Activated CD4-positive, alpha-beta T cell treated with anti-CD3 and anti-CD28 coated beads, Interleukin-2, Interleukin-4, amounts not matched to agents 100 ng/mL and 50 ng/mL, durations not matched to agents 16 hours and 8 hours (primary cell): ENCODE measurements around the gene FUT3.
"Not testable (repeated sequence)": the region's sequence is repeated elsewhere in the genome, so short reads cannot be mapped to it uniquely, and the experiment has no call there.

Experiments used
- DNase-seq: peaks from one replicate; pipeline ENCODE4 v3.0.0-alpha.2; 2020; ENCODE audit warnings: low spot score

Gene FUT3

DNA sequence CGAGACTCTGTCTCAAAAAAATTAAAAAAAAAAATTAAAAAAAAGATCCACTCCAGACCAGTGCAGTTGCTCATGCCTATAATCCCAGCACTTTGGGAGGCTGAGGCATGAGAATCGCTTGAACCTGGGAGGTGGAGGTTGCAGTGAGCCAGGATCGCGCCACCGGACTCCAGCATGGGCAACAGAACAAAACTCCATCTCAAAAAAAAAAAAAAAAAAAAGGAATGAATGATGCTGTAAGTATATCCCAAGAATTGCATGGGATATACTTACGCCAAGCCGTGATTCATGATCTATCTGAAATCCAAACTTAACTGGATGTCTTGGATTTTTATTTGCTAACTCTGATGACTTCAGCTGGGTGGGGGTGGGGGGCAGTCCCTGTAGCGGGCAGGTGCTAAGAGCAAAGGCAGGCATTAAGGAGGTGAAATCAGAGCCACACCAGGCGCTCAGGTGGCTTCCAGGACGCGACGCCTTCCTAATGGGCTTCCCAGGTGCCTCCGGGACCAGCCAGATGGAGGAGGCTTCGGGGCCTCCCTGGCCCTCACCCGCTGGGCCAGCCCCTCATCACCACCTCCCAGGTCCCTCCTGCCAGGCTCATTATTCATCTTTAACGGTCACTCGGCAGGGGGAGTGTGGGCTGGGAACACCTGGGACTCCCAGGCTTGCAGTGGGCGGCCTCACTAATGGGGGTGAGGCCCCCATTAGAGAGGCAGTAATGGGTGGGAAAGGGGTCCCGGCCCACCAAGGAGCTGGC is 30.5 kb upstream of the FUT3 start:
- DNase-seq = no peak

DNA sequence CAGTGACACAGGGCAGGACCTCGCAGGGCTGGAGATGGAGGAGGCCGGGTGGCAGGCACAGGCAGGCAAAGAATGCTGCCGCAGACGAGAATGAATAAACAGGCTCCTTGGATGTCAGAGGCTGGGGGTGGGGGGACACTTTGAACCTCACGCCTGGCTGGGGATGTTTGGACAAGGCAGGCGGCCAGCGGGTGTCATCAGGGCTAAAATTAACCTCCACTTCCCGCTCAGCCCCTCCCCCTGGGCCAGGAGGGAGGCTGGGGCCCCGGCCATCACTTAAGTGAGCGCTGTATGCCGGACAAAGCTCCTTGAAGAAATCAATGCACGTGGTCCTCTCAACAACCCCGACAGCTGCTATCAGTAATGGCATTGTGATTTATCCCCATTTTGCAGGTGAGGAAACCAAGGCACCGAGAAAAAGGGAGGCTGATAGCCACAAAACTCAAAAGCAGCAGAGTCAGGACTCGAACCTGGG is 29.4 kb upstream of the FUT3 start:
- no peak for DNase-seq

DNA sequence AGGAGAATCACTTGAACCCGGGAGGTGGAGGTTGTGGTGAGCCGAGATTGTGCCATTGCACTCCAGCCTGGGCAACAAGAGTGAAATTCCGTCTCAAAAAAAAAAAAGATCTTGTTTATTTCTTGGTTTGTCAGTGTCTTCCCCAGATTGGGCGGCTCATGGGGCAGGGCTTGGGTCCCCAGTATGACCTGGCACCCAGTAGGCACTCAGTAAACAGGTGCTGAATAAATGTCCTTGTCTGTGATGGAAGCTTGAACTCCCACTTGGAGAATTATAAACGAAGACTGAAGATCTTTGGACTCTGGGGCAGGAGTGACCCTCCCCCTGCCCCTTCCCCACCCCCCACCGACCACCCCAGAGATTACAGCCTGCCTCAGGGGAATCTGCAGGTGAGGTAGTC is 28.9 kb upstream of the FUT3 start:
- no peak for DNase-seq

DNA sequence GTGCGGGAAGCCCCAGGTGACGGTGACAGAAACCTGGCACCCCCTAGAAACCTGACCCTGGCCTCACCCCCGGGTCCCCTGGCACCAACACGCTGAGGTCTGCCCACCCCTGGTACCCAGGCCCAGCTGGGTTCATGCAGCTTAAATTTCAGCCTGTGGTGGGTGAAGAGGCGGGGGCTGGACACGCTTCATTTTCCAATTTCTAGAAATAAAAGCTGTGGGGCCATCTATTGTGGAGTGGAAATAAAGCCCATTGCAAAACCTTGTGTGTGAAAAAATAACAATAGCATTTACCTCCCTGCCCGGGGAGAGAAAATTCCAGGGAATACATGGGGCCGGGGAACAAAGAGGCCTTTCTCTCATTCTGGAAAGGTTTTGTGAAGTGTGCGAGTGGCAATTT is 26.6 kb upstream of the FUT3 start:
- DNase-seq = no peak

DNA sequence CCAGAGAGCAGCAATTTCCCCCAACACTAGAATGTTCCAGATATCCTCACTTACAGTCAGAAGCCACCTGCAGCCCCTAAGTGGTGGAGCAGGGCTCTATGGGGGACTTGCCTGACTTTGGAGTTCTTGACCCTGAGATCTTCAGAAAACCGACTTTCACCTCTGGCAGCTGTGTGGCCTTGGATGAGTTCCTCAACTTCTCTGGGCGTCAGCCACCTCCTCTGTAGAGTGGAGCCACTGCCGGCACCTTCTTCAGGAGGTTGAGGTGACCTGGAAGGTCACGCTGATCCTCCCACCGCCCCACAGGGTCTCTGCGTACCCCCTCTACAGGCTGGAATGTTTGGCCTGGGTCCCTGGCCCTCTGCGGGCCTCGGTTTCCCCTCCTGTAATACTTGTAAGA is 26.2 kb upstream of the FUT3 start:
- DNase-seq = no peak

DNA sequence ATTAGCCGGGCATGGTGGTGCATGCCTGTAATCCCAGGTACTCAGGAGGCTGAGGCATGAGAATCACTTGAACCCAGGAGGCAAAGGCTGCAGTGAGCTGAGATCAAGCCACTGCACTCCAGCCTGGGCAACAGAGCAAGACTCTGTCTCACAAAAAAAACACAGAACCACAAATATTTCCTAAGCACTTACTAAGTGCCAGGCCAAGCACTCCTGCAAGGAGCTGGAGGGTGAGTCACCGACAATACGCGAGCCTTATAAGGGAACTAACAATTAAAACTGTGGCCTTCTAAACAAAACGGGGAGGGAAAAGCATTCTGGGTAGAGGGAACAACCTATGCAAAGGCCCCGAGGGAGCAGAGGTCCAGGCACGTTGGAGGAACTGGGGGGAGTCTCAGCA is 23.2 kb upstream of the FUT3 start:
- DNase-seq = not testable (repeated sequence)

DNA sequence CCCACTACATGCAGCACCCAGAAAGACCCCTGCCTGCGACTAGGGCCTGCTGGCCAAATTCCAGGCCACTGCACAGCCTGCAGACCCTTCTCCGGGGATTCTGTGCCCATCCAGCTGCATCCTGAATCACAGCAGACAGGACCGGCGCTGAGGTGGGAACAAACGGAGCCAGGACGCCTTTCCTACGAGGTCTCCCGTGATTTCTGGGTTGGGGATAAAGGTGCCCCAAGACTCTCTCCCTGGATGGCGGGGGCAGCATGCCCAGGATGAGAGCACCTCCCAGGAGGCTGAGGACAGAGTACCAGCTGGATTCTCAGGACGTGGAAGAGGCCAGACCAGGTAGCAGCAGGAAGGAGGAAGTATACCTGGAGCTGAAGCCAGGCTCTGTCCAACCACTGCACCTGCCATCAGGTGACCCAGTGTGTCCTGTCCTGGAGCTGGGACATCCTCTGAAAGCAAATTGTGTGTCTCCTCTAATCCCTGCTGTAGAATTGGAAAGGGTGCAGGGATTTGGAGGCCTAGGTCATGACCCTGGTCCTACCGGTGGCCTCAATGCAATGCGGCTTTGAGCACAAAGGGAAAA is 22.5 kb upstream of the FUT3 start:
- no peak for DNase-seq

DNA sequence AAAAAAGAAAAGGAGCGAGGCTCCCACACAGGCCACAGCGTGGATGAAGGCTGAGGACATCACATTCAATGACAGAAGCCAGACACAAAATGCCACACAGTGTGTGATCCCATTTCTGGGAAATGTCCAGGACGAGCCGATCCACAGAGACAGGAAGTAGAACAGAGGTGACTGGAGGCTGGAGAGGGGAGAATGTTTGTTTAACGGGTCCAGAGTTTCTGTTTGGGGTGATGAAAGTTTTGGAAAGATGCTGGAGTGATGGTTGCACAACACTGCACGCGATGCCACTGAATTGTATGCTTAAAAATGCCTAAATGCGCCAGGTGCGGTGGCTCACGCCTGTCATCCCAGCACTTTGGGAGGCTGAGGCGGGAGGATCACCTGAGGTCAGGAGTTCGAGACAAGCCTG is 19.7 kb upstream of the FUT3 start:
- DNase-seq = no peak

DNA sequence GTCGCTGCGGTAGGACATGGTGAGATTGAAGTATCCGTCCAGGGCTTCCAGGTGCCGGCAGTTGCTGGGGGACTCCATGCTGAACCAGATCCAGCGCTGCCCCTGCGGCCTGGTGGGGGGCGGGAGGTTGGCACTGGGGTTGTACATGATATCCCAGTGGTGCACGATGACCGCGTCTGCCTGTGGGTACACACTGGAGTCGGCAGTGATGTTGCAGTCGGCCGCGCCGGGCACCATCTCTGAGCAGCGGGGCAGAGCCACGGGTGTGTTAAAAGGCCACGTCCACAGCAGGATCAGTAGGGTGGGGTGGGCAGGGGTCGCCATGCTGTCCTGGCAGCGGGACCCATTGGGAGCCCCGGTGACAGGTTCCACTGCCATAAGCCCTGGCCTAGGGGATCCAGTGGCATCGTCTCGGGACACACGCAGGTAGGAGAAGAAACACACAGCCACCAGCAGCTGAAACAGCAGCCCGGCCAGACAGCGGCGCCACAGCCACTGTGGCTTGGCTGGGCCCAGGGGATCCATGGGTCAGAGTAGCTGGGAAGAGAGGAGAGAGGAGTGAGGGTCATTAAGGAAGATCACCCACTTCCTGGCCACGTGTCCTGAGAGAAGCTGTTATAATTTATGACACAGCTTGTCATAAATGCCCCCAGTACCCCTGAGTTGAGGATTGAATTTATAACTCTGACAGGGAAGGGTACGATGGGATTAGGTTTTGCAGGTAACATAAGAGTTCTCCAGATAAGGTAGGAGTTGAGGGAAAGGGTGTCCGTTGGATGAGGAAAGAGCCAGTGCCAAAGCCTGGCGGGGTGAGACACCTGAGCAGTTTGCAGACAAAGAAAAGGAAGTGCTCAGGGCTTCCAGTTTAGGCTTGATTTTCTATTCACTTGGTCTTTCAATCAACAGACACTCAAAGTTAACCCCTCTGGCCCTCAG is 16.2 kb upstream of the FUT3 start:
- no peak for DNase-seq

DNA sequence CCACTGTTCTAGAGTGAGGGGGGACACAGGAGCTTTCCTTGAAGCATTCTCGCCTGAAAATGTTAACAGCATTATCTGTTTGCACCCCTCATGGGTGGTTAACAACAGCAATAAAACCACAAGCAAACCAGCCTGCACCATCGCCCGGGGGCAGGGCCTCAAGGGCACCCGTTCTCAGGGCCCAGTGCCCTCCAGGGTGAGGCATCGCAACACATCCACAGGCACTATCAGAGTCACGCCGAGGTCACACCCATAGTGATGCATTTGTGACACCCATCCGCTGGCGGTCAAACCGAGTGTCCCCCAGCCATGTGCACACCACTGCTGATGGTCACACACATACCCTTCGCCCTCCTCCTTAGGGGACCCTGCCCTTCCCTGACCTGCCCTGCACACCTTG is 14.5 kb upstream of the FUT3 start:
- no peak for DNase-seq

DNA sequence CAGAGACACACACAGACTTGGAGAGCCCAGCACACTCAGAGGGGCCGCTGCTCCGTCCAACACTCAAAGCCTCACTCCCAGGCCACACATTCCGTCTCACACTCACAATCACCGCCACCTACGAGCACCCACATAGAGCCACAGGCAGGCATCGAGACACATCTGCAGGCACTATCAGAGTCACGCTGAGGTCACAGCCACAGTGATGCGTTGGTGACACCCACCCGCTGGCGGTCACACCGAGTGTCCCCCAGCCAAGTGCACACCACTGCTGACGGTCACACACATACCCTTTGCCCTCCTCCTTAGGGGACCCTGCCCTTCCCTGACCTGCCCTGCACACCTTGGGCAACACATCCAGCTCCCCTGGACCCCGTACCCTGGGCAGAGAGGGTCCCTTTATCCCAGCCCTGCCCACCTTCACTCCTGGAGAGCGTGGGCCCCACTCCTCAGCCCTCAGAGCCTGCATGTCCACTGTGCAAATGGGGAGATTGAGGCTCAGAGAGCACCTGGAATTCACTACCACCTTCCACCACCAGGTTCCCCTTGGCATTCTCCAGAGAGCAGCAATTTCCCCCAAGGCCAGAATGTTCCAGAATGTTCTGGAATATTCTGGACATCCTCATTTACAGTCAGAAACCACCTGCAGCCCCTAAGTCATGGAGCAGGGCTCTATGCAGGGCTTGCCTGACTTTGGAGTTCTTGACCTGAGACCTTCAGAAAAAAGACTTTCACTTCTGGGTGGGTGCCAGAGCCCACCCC is 13.7 kb upstream of the FUT3 start:
- DNase-seq = no peak

DNA sequence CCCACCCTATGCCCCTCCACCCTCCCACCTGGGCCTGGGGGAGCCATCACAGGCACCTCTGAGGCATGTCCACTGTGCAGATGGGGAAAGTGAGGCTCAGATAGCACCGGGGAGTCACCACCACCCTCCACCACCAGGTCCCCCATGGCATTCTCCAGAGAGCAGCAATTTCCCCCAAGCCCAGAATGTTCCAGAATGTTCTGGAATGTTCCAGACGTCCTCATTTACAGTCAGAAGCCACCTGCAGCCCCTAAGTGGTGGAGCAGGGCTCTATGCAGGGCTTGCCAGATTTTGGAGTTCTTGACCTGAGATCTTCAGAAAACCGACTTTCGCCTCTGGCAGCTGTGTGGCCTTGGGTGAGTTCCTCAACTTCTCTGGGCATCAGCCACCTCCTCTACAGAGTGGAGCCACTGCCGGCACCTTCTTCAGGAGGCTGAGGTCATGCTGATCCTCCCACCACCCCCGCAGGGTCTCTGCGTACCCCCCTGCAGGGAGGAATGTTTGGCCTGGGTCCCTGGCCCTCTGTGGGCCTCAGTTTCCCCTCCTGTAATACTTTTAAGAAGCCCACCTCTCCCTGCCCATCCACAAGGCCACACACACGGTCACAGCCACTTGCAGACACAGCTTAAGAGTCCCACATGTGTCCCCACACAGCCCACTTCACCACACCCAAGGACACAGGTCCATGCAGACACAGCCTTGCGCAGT is 12.9 kb upstream of the FUT3 start:
- DNase-seq = no peak

DNA sequence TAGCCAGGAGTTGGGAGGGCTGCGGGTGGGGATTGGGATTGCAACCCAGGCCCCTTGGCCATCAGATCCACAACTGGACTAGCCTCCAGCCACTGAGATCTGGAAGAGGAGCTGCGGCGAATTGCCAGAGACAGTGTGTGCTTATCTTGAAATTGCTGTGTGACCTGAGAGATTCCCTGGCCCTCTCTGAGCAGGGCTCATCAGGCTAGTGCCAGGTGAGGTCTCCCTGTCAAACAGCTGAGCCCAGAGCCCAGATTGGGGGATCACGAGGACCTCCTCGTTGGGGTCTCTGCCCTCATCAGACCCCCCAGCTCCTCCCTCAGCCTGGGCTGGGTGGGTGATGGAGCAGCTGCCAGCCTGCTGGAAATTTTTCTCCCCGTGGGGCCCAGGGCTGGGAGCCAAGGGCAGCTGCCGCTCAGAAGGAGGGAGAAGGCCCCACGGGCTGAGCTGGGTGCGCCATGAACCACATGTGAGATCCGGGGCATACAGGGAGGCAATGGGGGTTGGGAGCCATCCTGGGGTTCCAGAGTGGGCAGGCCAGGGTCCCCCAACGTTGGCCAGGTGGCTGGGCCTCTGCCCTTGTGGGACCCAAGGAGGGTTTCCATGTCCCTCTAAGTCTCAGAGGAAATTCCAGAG is 11.9 kb upstream of the FUT3 start:
- no peak for DNase-seq

DNA sequence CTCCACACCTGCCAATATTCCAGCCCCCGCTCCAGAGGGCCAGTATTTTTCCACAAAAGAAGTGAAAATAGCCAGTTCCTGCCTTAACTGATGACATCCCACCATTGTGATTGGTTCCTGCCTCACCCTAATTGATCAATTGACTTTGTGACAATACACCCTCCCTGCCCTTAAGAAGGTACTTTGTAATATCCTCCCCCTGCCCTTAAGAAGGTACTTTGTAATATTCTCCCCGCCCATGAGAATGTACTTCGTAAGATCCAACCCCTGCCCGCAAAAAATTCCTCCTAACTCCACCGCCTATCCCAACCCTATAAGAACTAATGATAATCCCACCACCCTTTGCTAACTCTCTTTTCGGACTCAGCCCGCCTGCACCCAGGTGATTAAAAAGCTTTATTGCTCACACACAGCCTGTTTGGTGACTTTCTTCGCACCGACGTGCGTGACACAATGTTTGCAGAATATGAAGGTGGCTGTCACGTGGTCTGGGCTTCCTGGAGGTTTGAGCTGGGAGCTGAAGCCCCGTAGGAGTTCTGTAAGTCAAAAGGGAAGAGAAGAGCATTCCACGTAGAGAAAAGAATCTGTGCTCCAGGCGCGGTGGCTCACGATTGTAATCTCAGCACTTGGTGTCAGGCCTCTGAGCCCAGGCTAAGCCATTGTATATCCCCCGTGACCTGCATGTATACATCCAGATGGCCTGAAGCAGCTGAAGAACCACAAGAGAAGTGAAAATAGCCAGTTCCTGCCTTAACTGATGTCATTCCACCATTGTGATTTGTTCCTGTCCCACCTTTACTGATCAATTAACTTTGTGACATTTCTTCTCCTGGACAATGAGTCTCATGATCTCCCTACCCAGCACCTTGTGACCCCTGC is 6.2 kb upstream of the FUT3 start:
- DNase-seq = no peak

DNA sequence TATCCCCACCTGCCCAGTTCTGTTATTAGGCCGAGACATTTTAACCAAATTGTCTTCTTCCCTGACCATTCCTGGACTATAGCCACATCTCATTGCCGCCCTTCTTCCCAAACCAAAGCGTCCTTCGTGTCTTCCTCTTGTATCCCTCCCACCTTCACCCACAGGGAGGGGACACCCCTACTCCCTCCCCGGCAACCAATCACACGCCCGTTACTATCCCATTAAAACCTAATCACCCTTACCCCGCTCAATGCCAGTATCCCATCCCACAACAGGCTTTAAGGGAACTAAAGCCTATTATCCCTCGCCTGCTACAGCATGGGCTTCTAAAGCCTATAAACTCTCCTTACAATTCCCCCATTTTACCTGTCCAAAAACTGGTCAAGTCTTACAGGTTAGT is 3.9 kb upstream of the FUT3 start:
- not testable (repeated sequence) for DNase-seq

DNA sequence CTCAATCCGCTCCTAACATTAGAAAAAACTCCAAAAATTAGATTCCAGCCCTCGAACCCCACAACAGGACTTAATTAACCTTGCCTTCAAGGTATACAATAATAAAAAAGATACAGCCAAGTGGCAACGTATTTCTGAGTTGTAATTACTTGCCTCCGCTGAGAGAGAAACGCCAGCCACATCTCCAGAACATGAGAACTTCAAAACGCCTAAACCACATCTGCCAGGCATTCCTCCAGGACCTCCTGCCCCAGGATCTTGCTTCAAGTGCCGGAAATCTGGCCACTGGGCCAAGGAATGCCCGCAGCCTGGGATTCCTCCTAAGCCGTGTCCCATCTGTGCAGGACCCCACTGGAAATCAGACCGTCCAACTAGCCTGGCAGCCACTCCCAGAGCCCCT is 2.9 kb upstream of the FUT3 start:
- DNase-seq = not testable (repeated sequence)

DNA sequence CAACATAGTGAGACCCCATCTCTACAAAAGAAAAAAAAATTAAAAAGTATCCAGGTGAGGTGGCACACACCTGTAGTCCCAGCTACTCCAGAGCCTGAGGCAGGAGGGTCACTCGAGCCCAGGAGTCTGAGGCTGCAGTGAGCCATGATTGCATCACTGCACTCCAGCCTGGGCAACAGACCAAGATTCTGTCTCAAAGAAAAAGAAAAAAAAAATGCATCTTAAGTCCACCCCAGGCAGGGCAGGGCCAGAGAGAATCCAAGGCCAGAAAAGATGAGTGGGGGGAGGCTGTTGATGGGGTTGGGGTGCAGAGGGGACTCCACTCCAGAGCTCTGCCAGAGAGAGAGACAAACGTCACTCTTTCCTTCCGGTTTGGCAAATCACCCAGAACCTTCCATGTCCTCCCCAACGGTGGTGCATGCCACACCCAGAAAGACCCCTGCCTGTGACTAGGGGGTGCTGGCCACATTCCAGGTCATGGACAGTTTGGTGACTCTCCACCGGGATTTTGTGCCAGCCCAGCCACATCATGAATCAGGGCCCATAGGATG is 431 bp downstream of the FUT3 start:
- DNase-seq = no peak

DNA sequence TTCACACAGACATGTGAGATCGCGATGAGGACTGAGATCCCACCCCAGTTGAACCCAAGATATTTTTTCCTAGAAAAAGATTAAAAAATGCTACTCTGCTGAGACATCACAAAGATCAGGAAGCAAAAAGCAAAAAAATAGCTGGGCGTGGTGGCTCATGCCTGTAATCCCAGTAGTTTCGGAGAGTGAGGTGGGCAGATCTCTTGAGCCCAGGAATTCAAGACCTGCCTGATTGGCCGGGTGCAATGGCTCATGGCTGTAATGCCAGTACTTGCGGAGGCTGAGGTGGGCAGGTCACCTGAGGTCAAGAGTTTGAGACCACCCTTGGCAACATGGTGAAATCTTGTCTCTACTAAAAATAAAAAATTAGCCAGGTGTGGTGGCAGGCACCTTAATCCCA is 1.1 kb downstream of the FUT3 start:
- DNase-seq = no peak

DNA sequence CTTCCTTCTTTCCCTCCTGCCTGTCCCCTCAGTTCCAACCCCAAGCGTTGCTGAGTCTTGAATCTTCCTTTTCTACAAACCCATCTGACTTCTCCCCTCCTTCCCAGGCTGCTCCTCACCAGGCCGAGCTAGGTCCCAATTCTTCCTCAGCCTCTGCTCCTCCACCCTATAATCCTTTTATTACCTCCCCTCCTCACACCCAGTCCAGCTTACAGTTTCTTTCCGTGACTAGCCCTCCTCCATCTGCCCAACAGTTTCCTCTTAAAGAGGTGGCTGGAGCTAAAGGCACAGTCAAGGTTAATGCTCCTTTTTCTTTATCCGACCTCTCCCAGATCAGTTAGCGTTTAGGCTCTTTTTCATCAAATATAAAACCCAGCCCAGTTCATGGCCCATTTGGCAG is 2.6 kb downstream of the FUT3 start:
- not testable (repeated sequence) for DNase-seq

DNA sequence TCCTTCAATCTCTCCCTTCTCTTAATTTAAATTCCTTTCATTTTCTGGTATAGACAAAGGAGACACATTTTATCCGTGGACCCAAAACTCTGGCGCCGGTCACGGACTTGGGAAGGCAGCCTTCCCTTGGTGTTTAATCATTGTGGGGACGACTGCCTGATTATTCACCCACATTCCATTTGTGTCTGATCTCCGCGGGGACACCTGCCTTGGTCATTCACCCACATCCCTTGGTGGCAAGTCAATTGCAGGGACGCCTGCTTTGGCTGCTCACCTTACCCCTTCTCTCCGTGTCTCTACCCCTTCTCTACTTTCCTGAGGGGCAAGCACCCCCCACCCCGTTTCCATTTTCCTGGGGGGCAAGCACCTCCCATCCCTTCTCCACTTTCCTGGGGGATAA is 3.4 kb downstream of the FUT3 start:
- not testable (repeated sequence) for DNase-seq
